ENCODE results near the gene TREH. TPM values are rescaled to one million over a fixed set of nuclear protein-coding genes. Genes with fewer than 3 reads are reported as not detected.
"Not testable (repeated sequence)": the region's sequence is repeated elsewhere in the genome, so short reads cannot be mapped to it uniquely, and the experiment has no call there.

TREH gene
- total RNA-seq, 1 experiment from 2014 or later, result 0.15 TPM

DNA sequence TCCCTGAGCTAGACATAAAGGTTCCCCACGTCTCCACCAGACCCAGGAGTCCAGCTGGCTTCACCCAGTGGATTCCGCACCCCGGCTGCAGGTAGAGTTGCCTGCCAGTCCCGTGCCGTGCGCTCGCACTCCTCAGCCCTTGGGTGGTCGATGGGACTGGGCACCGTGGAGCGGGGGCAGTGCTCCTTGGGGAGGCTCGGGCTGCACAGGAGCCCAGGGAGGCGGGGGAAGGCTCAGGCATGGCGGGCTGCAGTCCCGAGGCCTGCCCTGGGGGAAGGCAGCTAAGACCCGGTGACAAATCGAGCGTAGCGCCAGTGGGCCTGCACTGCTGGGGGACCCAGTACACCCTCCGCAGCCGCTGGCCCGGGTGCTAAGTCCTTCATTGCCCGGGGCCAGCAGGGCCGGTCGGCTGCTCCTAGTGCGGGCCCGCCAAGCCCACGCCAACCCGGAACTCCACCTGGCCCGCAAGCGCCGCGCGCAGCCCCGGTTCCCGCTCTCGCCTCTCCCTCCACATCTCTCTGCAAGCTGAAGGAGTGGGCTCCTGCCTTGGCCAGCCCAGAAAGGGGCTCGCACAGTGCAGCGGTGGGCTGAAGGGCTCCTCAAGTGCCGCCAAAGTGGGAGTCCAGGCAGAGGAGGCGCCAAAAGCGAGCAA, 9.5 kb upstream of the TREH start:
- H3K79me2 ChIP-seq (ENCODE audit: insufficient read depth, low read length), result no peaks in the 10 kb centered on the region
- H3K9ac ChIP-seq (ENCODE audit: low read length), result peak overlapping the region; percentile 35; the same call in 1 of the 2 replicates
- no peaks in the 10 kb centered on the region for H3K27me3 ChIP-seq (ENCODE audit: insufficient read depth, low read length)
- H3K4me2 ChIP-seq (ENCODE audit: low read length), result peak overlapping the region; percentile 83
- DNase-seq (ENCODE audit: low read depth, low spot score) (no peak), ATAC-seq (no peak)
- TF ChIP-seq POLR2AphosphoS5 (IDR thresholded peaks at IDR 0.05; ENCODE audit: low read depth, low read length), result no peak
- TF ChIP-seq RAD21 (IDR thresholded peaks at IDR 0.05; ENCODE audit: low read depth), result no peak
- TF ChIP-seq YY1 (IDR thresholded peaks at IDR 0.05; ENCODE audit: extremely low read depth, insufficient replicate concordance, low read depth, low read length), result no peak
- no peak for TF ChIP-seq SRF (IDR thresholded peaks at IDR 0.05; ENCODE audit: low read depth)
- TF ChIP-seq JUND (IDR thresholded peaks at IDR 0.05), result no peak
- no peak for TF ChIP-seq SIN3A (IDR thresholded peaks at IDR 0.05; ENCODE audit: low read depth)
- no peak for TF ChIP-seq ZNF274 (IDR thresholded peaks at IDR 0.05; ENCODE audit: low read depth, low read length)
- no peak for TF ChIP-seq EGR1 (IDR thresholded peaks at IDR 0.05; ENCODE audit: low read depth)
- no peak for TF ChIP-seq CBX3 (IDR thresholded peaks at IDR 0.05; ENCODE audit: low read depth)
- TF ChIP-seq SP1 (IDR thresholded peaks at IDR 0.05; ENCODE audit: low read depth), result no peak
- TF ChIP-seq, protein P1, sequence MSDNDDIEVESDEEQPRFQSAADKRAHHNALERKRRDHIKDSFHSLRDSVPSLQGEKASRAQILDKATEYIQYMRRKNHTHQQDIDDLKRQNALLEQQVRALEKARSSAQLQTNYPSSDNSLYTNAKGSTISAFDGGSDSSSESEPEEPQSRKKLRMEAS (IDR thresholded peaks at IDR 0.05), result no peak
- TF ChIP-seq EZH2 (IDR thresholded peaks at IDR 0.05), result no peak
- TF ChIP-seq TCF7L2 (IDR thresholded peaks at IDR 0.05; ENCODE audit: borderline replicate concordance, extremely low read depth, insufficient read depth, insufficient read length), result no peak
- TF ChIP-seq, protein P2, sequence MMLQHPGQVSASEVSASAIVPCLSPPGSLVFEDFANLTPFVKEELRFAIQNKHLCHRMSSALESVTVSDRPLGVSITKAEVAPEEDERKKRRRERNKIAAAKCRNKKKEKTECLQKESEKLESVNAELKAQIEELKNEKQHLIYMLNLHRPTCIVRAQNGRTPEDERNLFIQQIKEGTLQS (IDR thresholded peaks at IDR 0.05), result no peak
- H3K9me3 ChIP-seq (ENCODE audit: control insufficient read depth in 1 of 2, insufficient read depth in 1 of 2, low read depth in 1 of 2, low read length in 2 of 2), result no peaks in the 10 kb centered on the region
- ChIA-PET POLR2A (interaction anchor here (0.8 to 1.6 kb wide), 6 partner anchors 53 to 273 kb away, joined by 3 to 6 read pairs (median 4); partner anchors contain the start of gene DDX6), RAD21 (ENCODE audit: low non-redundant PET in 1 of 2, low total read pairs in 2 of 2, uncharacterized antibody in 2 of 2, unreplicated experiment in 2 of 2) (interaction anchor here (0.6 to 1.2 kb wide), 4 partner anchors 30 to 247 kb away, joined by 3 to 8 read pairs (median 5); no protein-coding TSS in a partner anchor), CTCF (interaction anchor here (0.8 to 3.1 kb wide), 20 partner anchors 8 to 490 kb away, joined by 3 to 28 read pairs (median 4); partner anchors contain the start of genes DDX6, TREH and UPK2)
- BruUV-seq (replicated peaks), result no TSS peak
- no peaks in the 10 kb centered on the region for H4K20me1 ChIP-seq (ENCODE audit: insufficient read depth)
- peak overlapping the region in 1 of 2 experiments; percentile 26; a peak in 2 of 4 replicates for H3K4me3 ChIP-seq (replicated peaks in 1 of 2; ENCODE audit: low read depth in 1 of 2, low read length in 2 of 2)
- intact Hi-C loops (cut with micrococcal nuclease), result no loop called here
- no peaks in the 10 kb centered on the region for H3K36me3 ChIP-seq (ENCODE audit: control insufficient read depth in 1 of 2, insufficient read depth in 2 of 2, low read length in 2 of 2)
- peaks cover 5 to 28% of the 10 kb centered on the region in 2 experiments; a peak in 3 of 4 replicates for H3K4me1 ChIP-seq (ENCODE audit: control insufficient read depth in 1 of 2, insufficient read depth in 2 of 2, low read length in 2 of 2)
- no peaks in the 10 kb centered on the region for H3K9me2 ChIP-seq (ENCODE audit: insufficient read depth)
- H3K27ac ChIP-seq (ENCODE audit: low read depth, low read length), result peak overlapping the region; percentile 52
- no peak overlapping the region for H2AFZ ChIP-seq (ENCODE audit: low read depth, low read length, poor library complexity, severe bottlenecking)

DNA sequence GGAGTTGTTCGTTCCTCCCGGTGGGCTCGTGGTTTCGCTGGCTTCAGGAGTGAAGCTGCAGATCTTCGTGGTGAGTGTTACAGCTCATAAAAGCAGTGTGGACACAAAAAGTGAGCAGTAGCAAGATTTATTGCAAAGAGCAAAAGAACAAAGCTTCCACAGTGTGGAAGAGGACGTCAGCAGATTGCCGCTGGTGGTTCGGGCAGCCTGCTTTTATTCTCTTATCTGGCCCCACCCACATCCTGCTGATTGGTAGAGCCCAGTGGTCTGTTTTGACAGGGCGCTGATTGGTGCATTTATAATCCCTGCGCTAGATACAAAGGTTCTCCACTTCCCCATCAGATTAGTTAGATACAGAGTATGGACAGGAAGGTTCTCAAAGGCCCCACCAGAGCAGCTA, 8.9 kb upstream of the TREH start:
- H3K79me2 ChIP-seq (ENCODE audit: insufficient read depth, low read length); H3K27me3 ChIP-seq (ENCODE audit: insufficient read depth, low read length); H3K9me2 ChIP-seq (ENCODE audit: insufficient read depth); H3K9ac ChIP-seq (ENCODE audit: low read length); H3K4me2 ChIP-seq (ENCODE audit: low read length); BruUV-seq (replicated peaks); H2AFZ ChIP-seq (ENCODE audit: low read depth, low read length, poor library complexity, severe bottlenecking); H3K4me3 ChIP-seq (replicated peaks in 1 of 2; ENCODE audit: low read depth in 1 of 2, low read length in 2 of 2); ATAC-seq; intact Hi-C loops (cut with micrococcal nuclease); DNase-seq (ENCODE audit: low read depth, low spot score); H4K20me1 ChIP-seq (ENCODE audit: insufficient read depth); H3K9me3 ChIP-seq (ENCODE audit: control insufficient read depth in 1 of 2, insufficient read depth in 1 of 2, low read depth in 1 of 2, low read length in 2 of 2); H3K36me3 ChIP-seq (ENCODE audit: control insufficient read depth in 1 of 2, insufficient read depth in 2 of 2, low read length in 2 of 2); H3K27ac ChIP-seq (ENCODE audit: low read depth, low read length): not testable (repeated sequence)
- peaks cover 5 to 28% of the 10 kb centered on the region in 2 experiments; a peak in 3 of 4 replicates for H3K4me1 ChIP-seq (ENCODE audit: control insufficient read depth in 1 of 2, insufficient read depth in 2 of 2, low read length in 2 of 2)
- RAD21 ChIA-PET (ENCODE audit: low non-redundant PET in 1 of 2, low total read pairs in 2 of 2, uncharacterized antibody in 2 of 2, unreplicated experiment in 2 of 2), result interaction anchor here in 1 of 2 experiments (0.6 kb wide), 1 partner anchor 223 kb away, joined by 5 read pairs; no protein-coding TSS in a partner anchor
- CTCF ChIA-PET, result interaction anchor here (3.1 kb wide), 1 partner anchor 268 kb away, joined by 28 read pairs; the partner anchor contains the start of gene UPK2
- POLR2A ChIA-PET, result interaction anchor here (0.8 to 1.0 kb wide), 2 partner anchors 53 to 273 kb away, joined by 3 read pairs; no protein-coding TSS in a partner anchor
